Transverse colon (tissue), 4 donors: ENCODE measurements around the gene JAGN1.

Experiments
- POLR2AphosphoS5 ChIP-seq, 3 donors: sonication (generic); formaldehyde crosslinking; IDR thresholded peaks; one replicate each; pipeline ENCODE4 v1.6.1; 2016; ENCODE audit warnings: antibody characterized with exemption in 3 of 3
- TF ChIP-seq, protein P1 (sequence below), 5 experiments: fragments of 200-600 bp in 3 of 5; fragments of 450-650 bp in 2 of 5; sonication (generic) in 3 of 5; IDR thresholded peaks; 1 replicate in 2 of 5; 2 replicates in 3 of 5; pipeline ENCODE4 v1.5.1; 2016 to 2017; ENCODE audit warnings: antibody characterized with exemption in 5 of 5, inconsistent platforms in 3 of 5, mild to moderate bottlenecking in 2 of 5, moderate library complexity in 1 of 5

DNA sequence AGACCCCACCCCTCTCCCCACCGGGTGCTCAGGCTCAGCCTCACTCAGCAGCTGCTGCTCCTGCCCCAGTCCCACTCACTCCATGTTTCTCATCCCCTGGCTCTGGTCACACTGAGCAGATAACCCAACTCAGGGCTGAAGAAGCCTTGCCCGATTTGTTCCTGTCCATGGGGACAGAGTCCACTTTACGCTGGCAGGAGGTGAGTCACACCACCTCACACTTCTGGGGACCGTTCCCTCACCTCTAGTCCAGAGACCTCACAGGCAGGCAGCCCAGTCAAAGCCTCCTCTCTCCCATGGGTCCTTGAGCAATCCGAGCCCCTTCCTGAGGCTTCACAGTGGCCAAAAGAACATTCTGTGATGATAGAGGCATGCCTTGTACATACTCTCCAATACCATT lies 11.7 kb upstream of the JAGN1 start:
- TF ChIP-seq, protein P1, sequence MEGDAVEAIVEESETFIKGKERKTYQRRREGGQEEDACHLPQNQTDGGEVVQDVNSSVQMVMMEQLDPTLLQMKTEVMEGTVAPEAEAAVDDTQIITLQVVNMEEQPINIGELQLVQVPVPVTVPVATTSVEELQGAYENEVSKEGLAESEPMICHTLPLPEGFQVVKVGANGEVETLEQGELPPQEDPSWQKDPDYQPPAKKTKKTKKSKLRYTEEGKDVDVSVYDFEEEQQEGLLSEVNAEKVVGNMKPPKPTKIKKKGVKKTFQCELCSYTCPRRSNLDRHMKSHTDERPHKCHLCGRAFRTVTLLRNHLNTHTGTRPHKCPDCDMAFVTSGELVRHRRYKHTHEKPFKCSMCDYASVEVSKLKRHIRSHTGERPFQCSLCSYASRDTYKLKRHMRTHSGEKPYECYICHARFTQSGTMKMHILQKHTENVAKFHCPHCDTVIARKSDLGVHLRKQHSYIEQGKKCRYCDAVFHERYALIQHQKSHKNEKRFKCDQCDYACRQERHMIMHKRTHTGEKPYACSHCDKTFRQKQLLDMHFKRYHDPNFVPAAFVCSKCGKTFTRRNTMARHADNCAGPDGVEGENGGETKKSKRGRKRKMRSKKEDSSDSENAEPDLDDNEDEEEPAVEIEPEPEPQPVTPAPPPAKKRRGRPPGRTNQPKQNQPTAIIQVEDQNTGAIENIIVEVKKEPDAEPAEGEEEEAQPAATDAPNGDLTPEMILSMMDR (IDR thresholded peaks at IDR 0.05): no peak
- peak in 2 of 3 donors; percentile 57 to 75 for TF ChIP-seq POLR2AphosphoS5 (IDR thresholded peaks at IDR 0.05)
